ENCODE data around the gene OR2V1.

OR2V1 gene

DNA sequence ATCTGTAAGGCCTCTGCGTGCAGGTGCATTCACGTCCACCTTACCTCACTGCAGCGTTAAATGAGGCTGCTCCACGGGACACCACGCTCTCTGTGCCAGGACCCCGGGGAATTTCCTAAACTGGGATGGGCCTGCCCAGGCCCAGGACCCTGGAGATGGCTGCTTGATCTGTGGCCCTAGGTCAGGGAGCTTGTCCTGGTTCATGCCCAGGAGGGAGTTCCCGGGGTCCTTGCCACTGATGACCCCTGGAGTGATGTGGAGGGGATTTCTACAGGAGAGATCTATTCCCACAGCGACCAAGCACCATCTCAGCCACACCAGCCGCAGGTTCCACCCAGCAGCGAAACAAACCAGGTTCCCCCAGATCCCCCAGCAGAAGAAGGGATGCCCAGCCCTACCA is 3.5 kb downstream of the OR2V1 start:
- no peak overlapping the region for H3K9ac ChIP-seq (ENCODE audit: insufficient read length)
- H3K4me3 ChIP-seq = no peak overlapping the region
- H3K9me3 ChIP-seq (ENCODE audit: low read depth, low read length) = no peaks in the 10 kb centered on the region
- DNase-seq (ENCODE audit: low read depth, low spot score) = no peak
- H3K27ac ChIP-seq = no peak overlapping the region
- no peaks in the 10 kb centered on the region for H3K36me3 ChIP-seq (ENCODE audit: insufficient read depth, low read length)
- no peak for TF ChIP-seq POLR2AphosphoS5 (IDR thresholded peaks at IDR 0.05; ENCODE audit: borderline replicate concordance, low read depth, low read length)
- no peak for TF ChIP-seq EZH2 (IDR thresholded peaks at IDR 0.05)
- no peak for TF ChIP-seq FOXP2 (optimal IDR thresholded peaks at IDR 0.05; ENCODE audit: control extremely low read depth, extremely low read length, insufficient read depth)

DNA sequence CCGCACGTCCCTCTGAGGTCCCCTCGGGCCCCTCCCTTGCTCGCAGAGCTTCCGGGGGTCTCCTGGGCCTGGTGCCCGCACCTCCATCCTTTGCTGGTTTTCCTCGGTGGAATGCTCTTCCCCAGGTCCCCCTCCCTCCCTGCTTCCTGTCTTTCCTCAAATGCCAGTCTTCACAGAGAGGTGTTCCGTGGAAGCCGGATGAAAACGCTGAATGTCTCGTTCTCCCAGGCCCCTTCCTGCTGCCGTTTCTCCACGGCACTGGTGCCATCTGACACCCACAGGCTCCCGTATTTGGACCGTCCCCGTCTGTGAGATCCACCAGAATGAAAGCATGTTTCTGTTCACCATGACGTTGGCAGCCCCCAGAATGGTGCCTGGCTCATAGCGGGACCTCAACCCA is 4.1 kb downstream of the OR2V1 start:
- no peak for DNase-seq (ENCODE audit: low read depth, low spot score)
- Histone ChIP-seq H3K27ac (no peak overlapping the region), H3K36me3 (ENCODE audit: insufficient read depth, low read length) (no peaks in the 10 kb centered on the region), H3K9me3 (ENCODE audit: low read depth, low read length) (no peaks in the 10 kb centered on the region), H3K9ac (ENCODE audit: insufficient read length) (no peak overlapping the region), H3K4me3 (no peak overlapping the region)
- no peak for TF ChIP-seq EZH2 (IDR thresholded peaks at IDR 0.05)
- TF ChIP-seq FOXP2 (optimal IDR thresholded peaks at IDR 0.05; ENCODE audit: control extremely low read depth, extremely low read length, insufficient read depth) = no peak
- no peak for TF ChIP-seq POLR2AphosphoS5 (IDR thresholded peaks at IDR 0.05; ENCODE audit: borderline replicate concordance, low read depth, low read length)

DNA sequence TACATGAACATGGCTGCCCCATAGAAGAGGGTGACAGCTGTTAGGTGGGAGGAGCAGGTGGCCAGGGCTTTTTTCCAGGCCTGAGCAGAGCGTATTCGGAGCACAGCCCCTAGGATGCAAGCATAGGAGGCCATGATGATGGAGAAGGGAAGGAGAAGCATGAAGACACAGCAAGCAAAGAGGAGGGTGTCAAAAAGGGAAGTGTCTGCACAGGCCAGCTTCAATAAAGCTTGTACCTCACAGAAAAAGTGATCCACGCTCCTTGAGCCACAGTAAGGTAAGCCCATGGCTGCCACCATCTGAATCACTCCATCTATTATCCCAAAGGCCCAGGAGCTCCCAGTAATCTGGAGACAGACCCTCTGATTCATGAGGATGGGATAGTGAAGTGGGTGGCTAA is 6.4 kb downstream of the OR2V1 start:
- H3K4me3 ChIP-seq = no peak overlapping the region

GRCh38 chr5:181121675-181122561 is 9.1 kb downstream of the OR2V1 start:
- DNase-seq (ENCODE audit: low read depth, low spot score) = no peak
- Histone ChIP-seq H3K9ac (ENCODE audit: insufficient read length) (no peak overlapping the region), H3K9me3 (ENCODE audit: low read depth, low read length) (no peaks in the 10 kb centered on the region), H3K4me3 (no peak overlapping the region), H3K36me3 (ENCODE audit: insufficient read depth, low read length) (no peaks in the 10 kb centered on the region), H3K27ac (no peak overlapping the region)
- TF ChIP-seq EZH2 (IDR thresholded peaks at IDR 0.05) (no peak), FOXP2 (optimal IDR thresholded peaks at IDR 0.05; ENCODE audit: control extremely low read depth, extremely low read length, insufficient read depth) (no peak), POLR2AphosphoS5 (IDR thresholded peaks at IDR 0.05; ENCODE audit: borderline replicate concordance, low read depth, low read length) (no peak)

More for the DNA sequence above, 6.4 kb downstream of the OR2V1 start:
- no peak for TF ChIP-seq FOXP2 (optimal IDR thresholded peaks at IDR 0.05; ENCODE audit: control extremely low read depth, extremely low read length, insufficient read depth)
- TF ChIP-seq EZH2 (IDR thresholded peaks at IDR 0.05) = no peak
- no peak for TF ChIP-seq POLR2AphosphoS5 (IDR thresholded peaks at IDR 0.05; ENCODE audit: borderline replicate concordance, low read depth, low read length)
- no peak overlapping the region for H3K9ac ChIP-seq (ENCODE audit: insufficient read length)
- H3K36me3 ChIP-seq (ENCODE audit: insufficient read depth, low read length) = no peaks in the 10 kb centered on the region
- no peak overlapping the region for H3K27ac ChIP-seq
- DNase-seq (ENCODE audit: low read depth, low spot score) = no peak
- H3K9me3 ChIP-seq (ENCODE audit: low read depth, low read length) = no peaks in the 10 kb centered on the region

- no peak overlapping the region for H3K9ac ChIP-seq (ENCODE audit: insufficient read length)
- H3K9me3 ChIP-seq (ENCODE audit: low read depth, low read length) = no peaks in the 10 kb centered on the region
- no peaks in the 10 kb centered on the region for H3K36me3 ChIP-seq (ENCODE audit: insufficient read depth, low read length)
- no peak overlapping the region for H3K4me3 ChIP-seq
- DNase-seq (ENCODE audit: low read depth, low spot score) = no peak
- no peak overlapping the region for H3K27ac ChIP-seq
- TF ChIP-seq EZH2 (IDR thresholded peaks at IDR 0.05) = no peak
- no peak for TF ChIP-seq POLR2AphosphoS5 (IDR thresholded peaks at IDR 0.05; ENCODE audit: borderline replicate concordance, low read depth, low read length)
- TF ChIP-seq FOXP2 (optimal IDR thresholded peaks at IDR 0.05; ENCODE audit: control extremely low read depth, extremely low read length, insufficient read depth) = no peak
These were observed 10.2 kb downstream of the OR2V1 start for GRCh38 chr5:181120761-181121160.

GRCh38 chr5:181120306-181120705 is 10.7 kb downstream of the OR2V1 start:
- Histone ChIP-seq H3K36me3 (ENCODE audit: insufficient read depth, low read length) (no peaks in the 10 kb centered on the region), H3K9me3 (ENCODE audit: low read depth, low read length) (no peaks in the 10 kb centered on the region), H3K4me3 (no peak overlapping the region), H3K9ac (ENCODE audit: insufficient read length) (no peak overlapping the region), H3K27ac (no peak overlapping the region)
- no peak for DNase-seq (ENCODE audit: low read depth, low spot score)
- no peak for TF ChIP-seq POLR2AphosphoS5 (IDR thresholded peaks at IDR 0.05; ENCODE audit: borderline replicate concordance, low read depth, low read length)
- no peak for TF ChIP-seq FOXP2 (optimal IDR thresholded peaks at IDR 0.05; ENCODE audit: control extremely low read depth, extremely low read length, insufficient read depth)
- TF ChIP-seq EZH2 (IDR thresholded peaks at IDR 0.05) = no peak

DNA sequence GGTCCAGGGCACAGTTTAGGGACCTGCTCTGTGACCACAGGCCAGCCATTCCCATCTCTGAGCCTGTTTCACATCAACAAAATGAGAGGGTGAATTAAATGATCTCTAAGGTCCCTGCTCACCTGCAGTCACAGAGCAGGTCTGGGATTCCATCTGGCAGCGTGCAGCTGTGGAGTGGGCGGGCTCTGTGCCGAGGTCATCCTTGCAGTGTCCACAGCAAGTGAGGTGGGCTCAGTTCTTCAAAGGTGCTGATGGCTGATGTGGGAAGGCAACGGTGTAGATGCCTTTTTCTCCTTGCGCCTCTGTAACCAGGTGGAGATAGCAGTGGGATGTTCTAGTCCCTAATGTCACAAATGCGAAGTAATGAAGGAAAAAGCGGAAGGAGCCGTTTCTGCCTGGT is 11.9 kb downstream of the OR2V1 start:
- Histone ChIP-seq H3K36me3 (ENCODE audit: insufficient read depth, low read length) (no peaks in the 10 kb centered on the region), H3K9ac (ENCODE audit: insufficient read length) (no peak overlapping the region), H3K9me3 (ENCODE audit: low read depth, low read length) (no peaks in the 10 kb centered on the region), H3K4me3 (no peak overlapping the region), H3K27ac (no peak overlapping the region)
- TF ChIP-seq POLR2AphosphoS5 (IDR thresholded peaks at IDR 0.05; ENCODE audit: borderline replicate concordance, low read depth, low read length) = no peak
- TF ChIP-seq FOXP2 (optimal IDR thresholded peaks at IDR 0.05; ENCODE audit: control extremely low read depth, extremely low read length, insufficient read depth) = no peak
- TF ChIP-seq EZH2 (IDR thresholded peaks at IDR 0.05) = no peak
- DNase-seq (ENCODE audit: low read depth, low spot score) = no peak

DNA sequence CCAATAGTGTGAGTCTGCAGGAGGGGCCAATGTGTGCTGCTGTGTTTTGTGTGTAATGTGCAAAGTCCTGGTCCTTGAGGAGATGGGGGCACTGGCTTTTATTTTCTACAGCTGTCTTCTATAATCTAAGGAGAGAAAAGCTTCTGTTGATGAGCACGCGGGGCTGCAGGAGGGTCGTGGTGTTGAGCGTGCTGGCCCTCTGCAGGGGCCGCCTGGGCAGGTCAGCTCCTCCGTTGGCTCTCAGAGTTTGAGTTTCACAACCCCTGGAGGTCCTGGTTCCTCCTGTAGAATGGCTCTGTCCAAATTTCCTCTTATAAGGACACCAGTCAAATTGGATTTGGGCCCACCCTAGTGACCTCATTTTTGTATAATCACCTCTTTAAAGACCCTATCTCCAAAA is 12.6 kb downstream of the OR2V1 start:
- no peak for DNase-seq (ENCODE audit: low read depth, low spot score)
- H3K4me3 ChIP-seq = no peak overlapping the region
- no peak overlapping the region for H3K9ac ChIP-seq (ENCODE audit: insufficient read length)
- H3K36me3 ChIP-seq (ENCODE audit: insufficient read depth, low read length) = no peaks in the 10 kb centered on the region
- H3K27ac ChIP-seq = no peak overlapping the region
- TF ChIP-seq EZH2 (IDR thresholded peaks at IDR 0.05) = no peak
- no peak for TF ChIP-seq POLR2AphosphoS5 (IDR thresholded peaks at IDR 0.05; ENCODE audit: borderline replicate concordance, low read depth, low read length)
- TF ChIP-seq FOXP2 (optimal IDR thresholded peaks at IDR 0.05; ENCODE audit: control extremely low read depth, extremely low read length, insufficient read depth) = no peak
- H3K9me3 ChIP-seq (ENCODE audit: low read depth, low read length) = no peaks in the 10 kb centered on the region

Data from SK-N-MC (cell line).